NB4 (cell line): Measurements from ENCODE around the gene RBMS3.

Experiments
- POLR2A ChIP-seq: IDR thresholded peaks from 2 replicates; pipeline ENCODE4 v1.6.1; 2011; ENCODE audit warnings: mild to moderate bottlenecking; ENCODE audit not compliant: insufficient read length; ENCODE audit errors: extremely low read depth
- TF ChIP-seq, protein P1 (sequence below): IDR thresholded peaks from one replicate; pipeline ENCODE4 v1.5.1; 2012; ENCODE audit warnings: low read depth, low read length

- TF ChIP-seq, protein P1, sequence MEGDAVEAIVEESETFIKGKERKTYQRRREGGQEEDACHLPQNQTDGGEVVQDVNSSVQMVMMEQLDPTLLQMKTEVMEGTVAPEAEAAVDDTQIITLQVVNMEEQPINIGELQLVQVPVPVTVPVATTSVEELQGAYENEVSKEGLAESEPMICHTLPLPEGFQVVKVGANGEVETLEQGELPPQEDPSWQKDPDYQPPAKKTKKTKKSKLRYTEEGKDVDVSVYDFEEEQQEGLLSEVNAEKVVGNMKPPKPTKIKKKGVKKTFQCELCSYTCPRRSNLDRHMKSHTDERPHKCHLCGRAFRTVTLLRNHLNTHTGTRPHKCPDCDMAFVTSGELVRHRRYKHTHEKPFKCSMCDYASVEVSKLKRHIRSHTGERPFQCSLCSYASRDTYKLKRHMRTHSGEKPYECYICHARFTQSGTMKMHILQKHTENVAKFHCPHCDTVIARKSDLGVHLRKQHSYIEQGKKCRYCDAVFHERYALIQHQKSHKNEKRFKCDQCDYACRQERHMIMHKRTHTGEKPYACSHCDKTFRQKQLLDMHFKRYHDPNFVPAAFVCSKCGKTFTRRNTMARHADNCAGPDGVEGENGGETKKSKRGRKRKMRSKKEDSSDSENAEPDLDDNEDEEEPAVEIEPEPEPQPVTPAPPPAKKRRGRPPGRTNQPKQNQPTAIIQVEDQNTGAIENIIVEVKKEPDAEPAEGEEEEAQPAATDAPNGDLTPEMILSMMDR = no peak
- no peak for TF ChIP-seq POLR2A
Observed at GRCh38 chr3:29534006-29534405, 253.1 kb downstream of the RBMS3 start.
